Spleen (tissue), 7 donors: ENCODE measurements around the gene SLC39A1.

Source experiments
- POLR2A ChIP-seq, 3 donors: fragments of 450-650 bp; IDR thresholded peaks; one replicate each; pipeline ENCODE4 v1.5.1; 2017; ENCODE audit warnings: antibody characterized with exemption in 3 of 3, mild to moderate bottlenecking in 1 of 3
- TF ChIP-seq, protein P1 (sequence below), 11 experiments: fragments of 200-600 bp in 7 of 11; fragments of 450-650 bp in 4 of 11; sonication (generic) in 4 of 11; IDR thresholded peaks in 8 of 11; conservative IDR thresholded peaks in 3 of 11; 1 replicate in 7 of 11; 2 replicates in 4 of 11; pipeline versions ENCODE4 v1.4.0 to v1.8.0; 2016 to 2021; ENCODE audit warnings: antibody characterized with exemption in 11 of 11, inconsistent platforms in 4 of 11, mild to moderate bottlenecking in 1 of 11
- donor health status: DM: no; HTN: no; CAD: no; lungs with moderate emphysema.
- donor health status: DM: no; HTN: no; CAD: no.
- donor health status: DM: no; HTN: no; CAD: no.

DNA sequence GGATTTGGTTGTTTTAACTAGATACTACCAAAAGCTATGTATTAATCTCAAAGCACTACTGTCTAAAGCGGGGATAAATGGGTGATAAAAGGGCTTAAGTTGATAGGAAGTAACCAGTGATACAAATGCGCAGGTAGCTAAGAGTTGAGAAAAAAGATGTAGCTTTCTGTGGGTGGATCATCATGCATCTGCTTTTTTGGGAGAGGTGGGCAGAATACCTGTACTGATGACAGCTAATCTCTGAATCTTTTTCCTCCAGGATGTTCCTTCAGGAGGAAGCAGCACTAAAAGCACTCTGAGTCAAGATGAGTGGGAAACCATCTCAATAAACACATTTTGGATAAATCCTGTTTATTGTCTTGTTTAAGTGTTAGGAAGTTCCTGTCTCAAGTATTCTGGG is 28.5 kb upstream of the SLC39A1 start:
- no peak for TF ChIP-seq POLR2A (IDR thresholded peaks at IDR 0.05)
- TF ChIP-seq, protein P1, sequence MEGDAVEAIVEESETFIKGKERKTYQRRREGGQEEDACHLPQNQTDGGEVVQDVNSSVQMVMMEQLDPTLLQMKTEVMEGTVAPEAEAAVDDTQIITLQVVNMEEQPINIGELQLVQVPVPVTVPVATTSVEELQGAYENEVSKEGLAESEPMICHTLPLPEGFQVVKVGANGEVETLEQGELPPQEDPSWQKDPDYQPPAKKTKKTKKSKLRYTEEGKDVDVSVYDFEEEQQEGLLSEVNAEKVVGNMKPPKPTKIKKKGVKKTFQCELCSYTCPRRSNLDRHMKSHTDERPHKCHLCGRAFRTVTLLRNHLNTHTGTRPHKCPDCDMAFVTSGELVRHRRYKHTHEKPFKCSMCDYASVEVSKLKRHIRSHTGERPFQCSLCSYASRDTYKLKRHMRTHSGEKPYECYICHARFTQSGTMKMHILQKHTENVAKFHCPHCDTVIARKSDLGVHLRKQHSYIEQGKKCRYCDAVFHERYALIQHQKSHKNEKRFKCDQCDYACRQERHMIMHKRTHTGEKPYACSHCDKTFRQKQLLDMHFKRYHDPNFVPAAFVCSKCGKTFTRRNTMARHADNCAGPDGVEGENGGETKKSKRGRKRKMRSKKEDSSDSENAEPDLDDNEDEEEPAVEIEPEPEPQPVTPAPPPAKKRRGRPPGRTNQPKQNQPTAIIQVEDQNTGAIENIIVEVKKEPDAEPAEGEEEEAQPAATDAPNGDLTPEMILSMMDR (IDR thresholded peaks at IDR 0.05 in 8 of 11, conservative IDR thresholded peaks at IDR 0.05 in 3 of 11) = no peak
